H1 (cell line): ENCODE data around the gene CCNT1. TPM values are rescaled to one million over a fixed set of nuclear protein-coding genes. Genes with fewer than 3 reads are reported as not detected.

Experiments
- ATF2 ChIP-seq: IDR thresholded peaks from 2 replicates; pipeline ENCODE4 v1.6.1; 2012; ENCODE audit warnings: low read length, inconsistent platforms
- BACH1 ChIP-seq: IDR thresholded peaks from 2 replicates; pipeline ENCODE4 v1.6.1; 2012; ENCODE audit warnings: low read length, improper control_type of control experiment
- BRCA1 ChIP-seq: IDR thresholded peaks from 2 replicates; pipeline ENCODE4 v1.6.1; 2012; ENCODE audit warnings: low read depth, low read length, improper control_type of control experiment
- FOSL1 ChIP-seq: IDR thresholded peaks from 2 replicates; pipeline ENCODE4 v1.6.1; 2011; ENCODE audit warnings: mild to moderate bottlenecking, low read depth, low read length, moderate library complexity; ENCODE audit not compliant: insufficient read depth
- KDM5A ChIP-seq: fragments of 200-600 bp; IDR thresholded peaks from 2 replicates; pipeline ENCODE4 v1.7.1; 2012; ENCODE audit warnings: mild to moderate bottlenecking, low read length, inconsistent platforms, mixed read lengths
- MAFK ChIP-seq: IDR thresholded peaks from 2 replicates; pipeline ENCODE4 v1.6.1; 2012; ENCODE audit warnings: low read depth, mild to moderate bottlenecking, improper control_type of control experiment, low read length
- MAX ChIP-seq: IDR thresholded peaks from 2 replicates; pipeline ENCODE4 v1.6.1; 2012; ENCODE audit warnings: inconsistent platforms
- SIX5 ChIP-seq: IDR thresholded peaks from 2 replicates; pipeline ENCODE4 v1.6.1; 2011; ENCODE audit warnings: mild to moderate bottlenecking, low read depth, low read length
- SRF ChIP-seq: IDR thresholded peaks from 2 replicates; pipeline ENCODE4 v1.6.1; 2011; ENCODE audit warnings: mild to moderate bottlenecking, low read depth, low read length, moderate library complexity
- SUZ12 ChIP-seq: fragments of 200-600 bp; sonication (generic); IDR thresholded peaks from 2 replicates; pipeline ENCODE4 v1.6.1; 2012; ENCODE audit warnings: mild to moderate bottlenecking, inconsistent platforms, low read length, moderate library complexity, mixed read lengths
- ZNF274 ChIP-seq: IDR thresholded peaks from 2 replicates; pipeline ENCODE4 v1.7.0; 2012; ENCODE audit warnings: low read length, borderline replicate concordance; ENCODE audit errors: extremely low read depth
- polyA plus RNA-seq, 7 experiments: library from polyadenylated mRNA; depleted of rRNA in 3 of 7; stranded (reverse) in 5 of 7; unstranded in 2 of 7; fragments of >200 nt in 5 of 7; fragments of 200-250 nt in 2 of 7; gene quantifications; 1 replicate in 5 of 7; 2 replicates in 1 of 7; 4 replicates in 1 of 7; pipeline versions ENCODE4 v1.2.1 to v1.2.3, GENCODE V29; 2011 to 2013; ENCODE audit warnings: missing spikeins in 2 of 7, mixed read lengths in 2 of 7
- total RNA-seq: library from RNA; stranded (reverse); fragmentation: NEBNext Ultra II Directional; extraction: Animal tissue kit (Norgen Biotek cat#: 25700); gene quantifications from 2 replicates; pipeline ENCODE4 v1.2.1, GENCODE V29; 2021

The CCNT1 gene
- total and polyA plus RNA-seq, 2 of the 8 experiments (the other 6 are each of a cell fraction or from before 2014, with no cell fraction given): 13.2 to 45.9 TPM

GRCh38 chr12:48758737-48759136, 42.2 kb upstream of the CCNT1 start (continued):
- TF ChIP-seq ZNF274: no peak
- TF ChIP-seq SRF: no peak
- no peak for TF ChIP-seq ATF2
- no peak for TF ChIP-seq MAFK
- no peak for TF ChIP-seq BRCA1
- no peak for TF ChIP-seq FOSL1
- no peak for TF ChIP-seq MAX
- no peak for TF ChIP-seq KDM5A
- TF ChIP-seq SUZ12: no peak
- TF ChIP-seq SIX5: no peak
- TF ChIP-seq BACH1: no peak
- TF ChIP-seq, all 59 proteins: peak for 0
